HG03175 (cell line): ENCODE results near the gene NRN1.
"Not testable (repeated sequence)": the region's sequence is repeated elsewhere in the genome, so short reads cannot be mapped to it uniquely, and the experiment has no call there.

ENCODE experiments used
- ATAC-seq: cut with Tn5 transposase; IDR thresholded peaks from one replicate; pipeline ENCODE4 v1.9.1; 2021; ENCODE audit warnings: mild to moderate bottlenecking, moderate library complexity; ENCODE audit not compliant: unreplicated experiment

Gene NRN1

GRCh38 chr6:5984150-5985089 lies 22.3 kb downstream of the NRN1 start:
- ATAC-seq: no peak

GRCh38 chr6:5981126-5982026 lies 25.3 kb downstream of the NRN1 start:
- ATAC-seq: no peak

GRCh38 chr6:5979650-5980420 lies 26.9 kb downstream of the NRN1 start:
- no peak for ATAC-seq

GRCh38 chr6:5976811-5977210 lies 29.9 kb downstream of the NRN1 start:
- ATAC-seq: no peak

GRCh38 chr6:5968817-5969734 lies 37.6 kb downstream of the NRN1 start:
- no peak for ATAC-seq

GRCh38 chr6:5968036-5968435 lies 38.7 kb downstream of the NRN1 start:
- ATAC-seq: not testable (repeated sequence)

GRCh38 chr6:5967594-5967993 lies 39.1 kb downstream of the NRN1 start:
- no peak for ATAC-seq

GRCh38 chr6:5962794-5963193 lies 43.9 kb downstream of the NRN1 start:
- ATAC-seq: no peak

- no peak for ATAC-seq
Measured at GRCh38 chr6:5961836-5962235, 44.9 kb downstream of the NRN1 start.

GRCh38 chr6:5960456-5960855 lies 46.3 kb downstream of the NRN1 start:
- ATAC-seq: no peak

- no peak for ATAC-seq
Measured at GRCh38 chr6:5958921-5959320, 47.8 kb downstream of the NRN1 start.

- ATAC-seq: no peak
Measured at GRCh38 chr6:5956939-5957338, 49.8 kb downstream of the NRN1 start.

GRCh38 chr6:5950361-5950785 lies 56.4 kb downstream of the NRN1 start:
- no peak for ATAC-seq
